HG02870 (cell line): Measurements from ENCODE around the gene VCX3A.
"Not testable (repeated sequence)": the region's sequence is repeated elsewhere in the genome, so short reads cannot be mapped to it uniquely, and the experiment has no call there.

Experiments
- ATAC-seq: cut with Tn5 transposase; IDR thresholded peaks from one replicate; pipeline ENCODE4 v1.9.1; 2021; ENCODE audit warnings: mild to moderate bottlenecking, moderate library complexity; ENCODE audit not compliant: unreplicated experiment

The VCX3A gene

GRCh38 chrX:6535018-6535417 lies at the start of gene VCX3A:
Gene VCX3A, minus strand, starts transcription at chrX:6535118. Its CDS starts 621 bp downstream, at chrX:6534497.
- not testable (repeated sequence) for ATAC-seq

GRCh38 chrX:6574762-6575161 lies 39.8 kb upstream of the VCX3A start:
- ATAC-seq, result no peak

- no peak for ATAC-seq
These were observed 33.1 kb upstream of the VCX3A start for GRCh38 chrX:6568031-6568430.

- no peak for ATAC-seq
These were observed 24.1 kb upstream of the VCX3A start for GRCh38 chrX:6558979-6559378.

GRCh38 chrX:6557690-6558089 lies 22.8 kb upstream of the VCX3A start:
- ATAC-seq, result no peak

- ATAC-seq, result no peak
These were observed 16.1 kb upstream of the VCX3A start for GRCh38 chrX:6550999-6551398.

GRCh38 chrX:6545712-6546111 lies 10.8 kb upstream of the VCX3A start:
- no peak for ATAC-seq

GRCh38 chrX:6526564-6527136 lies 8.3 kb downstream of the VCX3A start:
- no peak for ATAC-seq

GRCh38 chrX:6517376-6517775 lies 17.5 kb downstream of the VCX3A start:
- no peak for ATAC-seq

- ATAC-seq, result no peak
These were observed 28.5 kb downstream of the VCX3A start for GRCh38 chrX:6506444-6506843.

GRCh38 chrX:6505960-6506359 lies 29.0 kb downstream of the VCX3A start:
- ATAC-seq, result no peak

- ATAC-seq, result no peak
These were observed 34.2 kb downstream of the VCX3A start for GRCh38 chrX:6500719-6501118.

- ATAC-seq, result no peak
These were observed 36.6 kb downstream of the VCX3A start for GRCh38 chrX:6498324-6498723.
